ENCODE measurements around the gene KRT32.

Gene KRT32

GRCh38 chr17:41492351-41492750 is 25.2 kb upstream of the KRT32 start:
- no peak for DNase-seq

- DNase-seq: no peak
Observed at GRCh38 chr17:41491476-41491875, 24.3 kb upstream of the KRT32 start.

- no peak for DNase-seq
Observed at GRCh38 chr17:41490000-41490990, 23.1 kb upstream of the KRT32 start.

- DNase-seq: no peak
Observed at GRCh38 chr17:41489531-41489930, 22.3 kb upstream of the KRT32 start, which contains the start of gene KRT36. KRT36 (minus strand) TSS chr17:41489910; CDS start chr17:41489864, 46 bp downstream.

DNA sequence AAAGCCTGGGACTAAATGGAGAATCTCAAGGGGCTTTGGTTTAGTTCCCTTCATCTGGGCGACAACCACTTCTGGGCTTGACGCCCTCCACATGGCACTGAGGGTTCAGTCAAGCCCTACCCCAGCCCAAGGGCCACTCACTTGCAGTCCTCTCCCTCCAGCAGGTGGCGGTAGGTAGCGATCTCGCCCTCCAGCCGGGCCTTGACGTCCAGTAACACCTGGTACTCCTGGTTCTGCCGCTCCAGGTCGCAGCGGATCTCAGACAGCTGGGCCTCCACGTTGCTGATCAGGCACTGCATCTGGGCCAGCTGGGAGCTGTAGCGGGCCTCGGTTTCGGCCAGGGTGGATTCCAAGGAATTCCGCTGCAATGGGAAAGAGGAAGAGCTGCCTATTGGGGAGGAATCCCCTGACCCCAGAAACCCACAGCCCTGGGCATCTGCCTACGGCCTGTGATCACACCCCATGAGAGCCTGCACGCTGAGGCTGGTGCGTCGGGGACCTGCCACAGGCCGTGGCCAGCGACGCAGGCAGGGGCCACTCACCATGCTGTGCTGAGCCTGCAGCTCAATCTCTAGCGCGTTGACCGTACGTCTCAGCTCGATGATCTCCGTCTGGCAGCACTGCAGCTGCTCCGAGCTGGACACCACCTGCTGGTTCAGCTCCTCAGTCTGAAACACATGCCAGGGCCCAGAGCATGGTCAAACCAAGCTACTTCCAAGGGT is 19.8 kb upstream of the KRT32 start:
- DNase-seq: no peak

GRCh38 chr17:41486316-41486715 is 19.1 kb upstream of the KRT32 start:
- no peak for DNase-seq

- no peak for DNase-seq
Observed at GRCh38 chr17:41484920-41485904, 18.0 kb upstream of the KRT32 start.

DNA sequence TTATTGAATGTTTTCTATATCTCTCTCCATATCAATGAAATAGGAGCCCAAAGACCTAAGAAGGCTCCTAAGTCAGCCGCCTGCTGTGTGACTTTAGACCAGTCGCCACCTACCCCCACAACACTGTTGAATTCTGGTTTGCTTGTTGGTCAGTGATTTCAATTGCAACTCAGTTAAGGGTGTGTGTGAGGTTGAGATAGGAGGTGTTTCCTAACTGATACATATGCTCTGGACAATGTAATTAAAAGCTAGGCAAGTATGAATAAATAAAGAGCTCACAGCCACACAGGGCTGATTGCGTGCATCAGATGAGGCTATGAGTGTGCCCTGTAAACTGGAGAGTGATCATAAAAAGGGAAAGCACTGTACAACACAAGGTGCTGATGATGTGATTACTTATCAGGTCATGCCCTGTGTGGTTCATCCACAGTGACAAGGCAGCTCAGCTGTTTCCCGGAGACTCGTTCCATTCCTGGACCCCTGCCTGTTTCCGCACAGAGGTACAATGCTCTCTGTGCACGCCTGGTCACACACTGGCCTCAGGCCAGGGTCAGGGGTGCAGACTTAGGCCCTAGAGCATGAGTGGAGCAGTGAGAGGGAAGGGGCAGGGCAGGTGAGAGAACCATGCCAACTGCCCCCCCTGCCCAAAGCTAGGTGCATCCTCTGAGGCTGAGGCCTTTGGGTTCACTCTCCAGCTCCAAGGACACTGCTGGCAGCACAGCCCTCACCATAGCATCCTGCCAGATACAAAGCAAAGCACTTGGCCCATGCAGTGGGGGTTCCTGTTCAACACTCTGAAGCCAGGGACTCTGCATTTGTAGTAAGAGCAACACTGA is 17.0 kb upstream of the KRT32 start:
- DNase-seq: no peak

- no peak for DNase-seq
Observed at GRCh38 chr17:41483531-41483930, 16.3 kb upstream of the KRT32 start.

DNA sequence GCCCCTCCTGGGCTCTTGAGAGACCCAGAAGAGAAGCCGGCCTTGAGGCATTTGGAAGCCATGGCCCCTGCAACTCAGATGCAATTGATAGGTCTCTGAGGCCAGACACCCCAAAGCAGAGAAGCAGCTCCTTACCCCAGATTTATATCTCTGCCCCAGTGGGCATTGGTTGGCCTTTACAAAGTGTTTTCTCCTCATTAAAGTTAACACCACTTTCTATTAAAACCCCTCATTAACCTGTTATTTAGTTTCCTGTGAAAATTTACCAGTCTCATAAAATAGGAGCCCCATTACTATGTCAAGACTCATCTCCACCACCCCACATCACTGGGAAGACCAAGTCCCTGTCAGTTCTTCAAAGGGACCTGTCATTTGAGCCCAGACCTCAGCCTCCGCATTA is 13.8 kb upstream of the KRT32 start, which contains the start of gene KRT35:
Gene KRT35, minus strand, starts transcription at position 116 of the 400 bp plus-strand sequence. Its CDS starts 54 bp downstream, at position 62.
- DNase-seq: no peak

DNA sequence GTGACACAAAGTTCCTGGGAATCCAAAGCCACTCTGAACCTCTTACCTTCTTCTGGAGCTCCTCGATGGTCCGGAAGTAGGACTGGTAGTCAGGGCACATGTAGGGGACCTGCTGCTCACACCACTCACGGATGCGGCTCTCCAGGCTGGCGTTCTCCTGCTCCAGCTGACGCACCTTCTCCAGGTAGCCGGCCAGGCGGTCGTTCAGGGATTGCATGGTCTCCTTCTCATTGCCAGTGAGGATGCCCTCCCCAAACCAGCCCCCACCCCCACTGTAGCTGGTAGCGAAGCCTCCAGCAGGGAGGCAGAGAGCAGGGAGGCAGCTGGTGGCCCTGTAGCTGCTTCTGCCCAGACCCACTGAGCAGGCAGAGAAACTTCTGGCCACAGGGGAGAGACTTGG is 13.4 kb upstream of the KRT32 start:
- no peak for DNase-seq

DNA sequence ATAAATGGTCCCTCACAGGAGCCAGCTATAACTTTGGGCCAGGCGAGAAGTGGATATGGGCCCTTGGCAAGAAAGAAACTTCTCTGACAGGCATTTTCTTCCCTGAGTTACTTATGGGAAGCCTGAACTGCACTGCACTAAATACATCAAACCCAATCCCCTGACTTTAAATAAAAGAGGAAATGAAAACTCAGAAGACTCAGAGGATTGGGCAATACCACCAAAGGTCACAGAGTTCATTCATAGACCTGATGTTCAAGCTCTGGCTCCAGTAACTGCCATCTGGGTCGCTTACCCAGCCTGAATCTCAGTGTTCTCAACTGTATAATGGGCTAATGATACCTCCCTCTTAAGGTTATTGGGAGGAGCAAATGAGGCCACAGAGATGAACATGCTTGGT is 12.9 kb upstream of the KRT32 start:
- no peak for DNase-seq

DNA sequence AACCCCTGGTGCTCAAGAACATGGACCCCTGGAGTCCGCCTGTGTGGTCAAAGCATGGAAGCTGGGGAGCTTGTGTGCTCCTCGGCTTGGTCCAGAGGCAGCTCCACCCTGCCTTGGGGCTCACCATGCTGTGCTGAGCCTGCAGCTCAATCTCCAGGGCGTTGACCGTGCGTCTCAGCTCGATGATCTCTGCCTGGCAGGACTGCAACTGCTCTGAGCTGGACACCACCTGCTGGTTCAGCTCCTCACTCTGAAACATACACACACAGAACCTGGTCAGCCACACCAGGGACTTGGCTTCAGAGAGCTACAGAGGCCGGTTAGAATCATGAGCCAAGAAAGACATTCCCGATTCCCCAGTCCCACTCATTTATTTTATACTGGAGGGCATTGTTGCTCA is 11.1 kb upstream of the KRT32 start:
- no peak for DNase-seq

DNA sequence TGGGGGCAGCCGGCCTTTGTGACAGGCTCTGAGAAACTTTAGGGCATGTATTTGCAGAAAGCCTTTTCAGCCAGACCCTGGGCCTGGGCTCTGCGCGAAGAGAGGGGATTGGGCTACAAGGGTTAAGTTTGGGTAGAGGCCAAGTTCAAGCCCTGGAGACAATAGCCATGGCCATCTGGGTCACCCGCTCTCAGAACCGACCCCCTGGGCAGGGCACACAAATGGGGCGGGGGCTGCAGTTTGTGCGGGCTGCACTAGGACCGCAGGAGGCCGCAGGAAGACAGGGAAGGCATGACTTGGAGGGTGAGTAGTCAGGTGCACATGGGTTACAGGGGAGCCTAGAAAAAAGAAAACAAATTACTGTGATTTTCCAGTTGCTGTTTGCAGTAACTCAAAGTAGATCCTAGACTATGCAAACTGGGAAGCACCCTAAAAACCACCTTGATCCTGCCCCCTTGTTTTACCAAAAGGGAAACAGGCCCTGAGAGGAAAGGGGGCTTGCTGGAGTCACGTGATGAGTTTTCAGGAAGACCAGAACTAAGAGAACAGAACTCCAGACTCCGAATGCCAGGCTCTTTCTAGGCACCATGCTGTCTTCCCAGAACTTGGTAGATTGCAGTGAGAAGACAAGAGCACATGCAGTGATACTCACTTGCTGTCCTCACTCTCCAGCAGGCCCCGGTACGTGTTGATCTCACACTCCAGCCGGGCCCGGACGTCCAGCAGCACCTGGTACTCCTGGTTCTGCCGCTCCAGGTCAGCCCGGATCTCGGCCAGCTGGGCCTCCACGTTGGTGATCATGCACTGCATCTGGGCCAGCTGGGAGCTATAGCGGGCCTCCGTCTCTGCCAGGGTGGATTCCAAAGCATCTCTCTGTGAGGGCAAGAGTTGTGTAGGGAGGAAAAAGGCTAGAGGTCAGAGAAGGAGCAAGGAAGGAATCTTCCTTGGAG is 10.0 kb upstream of the KRT32 start:
- DNase-seq: no peak

DNA sequence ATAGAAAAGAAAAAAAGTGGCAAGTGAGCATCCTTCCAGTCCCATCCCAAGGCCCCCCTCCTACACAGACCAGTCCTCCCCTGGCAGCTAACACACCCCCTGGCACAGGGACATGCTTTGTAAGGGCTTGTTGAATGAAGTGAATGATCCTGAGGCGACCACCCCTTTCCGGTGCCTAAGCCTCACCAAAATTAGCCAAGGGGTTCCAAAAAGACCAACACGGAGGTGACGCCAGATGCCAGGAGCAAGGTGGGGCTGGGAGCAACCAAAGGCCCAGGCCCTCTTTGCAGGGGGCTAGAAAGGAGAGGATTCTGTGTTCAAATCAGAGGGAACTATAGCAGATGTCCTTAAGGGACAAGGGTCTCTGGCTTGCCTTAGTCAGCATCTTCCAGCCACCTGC is 8.2 kb upstream of the KRT32 start:
- no peak for DNase-seq

DNA sequence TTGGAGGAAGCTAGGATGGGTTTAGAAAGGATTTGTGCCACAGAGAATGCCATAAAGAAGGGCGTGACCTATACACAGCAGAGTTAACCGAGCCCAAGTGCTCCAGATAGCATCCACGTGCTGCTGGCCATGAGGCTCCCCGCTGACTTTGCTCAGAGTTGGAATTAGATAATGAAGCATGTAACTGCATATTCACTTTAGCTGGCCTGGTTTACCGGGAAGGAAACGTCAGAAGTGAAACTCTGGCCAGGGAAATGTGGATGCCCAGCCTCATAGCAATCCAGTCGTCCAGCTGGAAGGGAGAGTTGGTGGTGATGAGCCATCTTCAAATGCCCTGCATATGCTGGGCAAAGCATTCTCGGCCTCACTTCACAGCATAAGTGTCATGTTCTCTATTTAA is 7.7 kb upstream of the KRT32 start:
- no peak for DNase-seq

GRCh38 chr17:41468346-41468745 is 1.2 kb upstream of the KRT32 start:
- DNase-seq: no peak

DNA sequence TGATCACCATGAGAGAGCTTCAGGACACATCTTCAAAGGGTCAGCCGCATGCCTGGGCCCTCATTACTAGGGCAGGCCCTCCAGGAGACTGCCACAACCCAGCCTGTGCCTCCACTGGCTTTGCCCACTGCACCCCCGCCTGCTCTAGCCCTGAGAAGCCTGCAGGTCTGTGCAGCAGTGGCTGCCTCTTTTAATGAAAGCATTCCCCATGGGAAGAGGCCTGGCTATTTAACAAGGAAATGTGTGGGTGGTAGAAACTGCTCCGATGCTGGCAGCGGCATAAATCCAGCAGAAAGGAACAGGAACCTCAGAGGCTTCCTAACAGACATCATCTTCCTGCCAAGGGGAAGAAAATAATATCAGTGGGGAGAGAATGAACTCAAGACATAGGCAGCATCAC is 375 bp upstream of the KRT32 start:
- no peak for DNase-seq

DNA sequence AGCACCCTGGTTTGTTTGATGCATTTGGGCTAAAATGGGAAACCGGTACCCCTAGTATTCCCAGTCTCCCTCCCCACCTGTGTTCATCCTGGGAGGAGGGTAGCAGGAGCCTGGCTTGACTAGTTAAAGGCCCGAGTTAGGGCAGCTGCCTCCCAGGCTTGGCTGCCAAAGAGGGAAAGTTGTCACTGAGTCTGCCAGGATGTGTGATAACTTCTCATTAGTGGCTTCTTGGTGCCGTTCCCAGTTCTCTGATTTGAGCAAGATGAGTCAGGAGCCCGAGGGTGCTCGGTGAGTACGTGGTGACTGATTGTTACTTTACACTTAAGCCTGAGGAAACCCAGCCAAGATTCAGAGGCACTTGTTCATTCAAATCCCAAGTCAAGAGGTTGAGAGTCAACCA is 2.5 kb downstream of the KRT32 start:
- DNase-seq: no peak

DNA sequence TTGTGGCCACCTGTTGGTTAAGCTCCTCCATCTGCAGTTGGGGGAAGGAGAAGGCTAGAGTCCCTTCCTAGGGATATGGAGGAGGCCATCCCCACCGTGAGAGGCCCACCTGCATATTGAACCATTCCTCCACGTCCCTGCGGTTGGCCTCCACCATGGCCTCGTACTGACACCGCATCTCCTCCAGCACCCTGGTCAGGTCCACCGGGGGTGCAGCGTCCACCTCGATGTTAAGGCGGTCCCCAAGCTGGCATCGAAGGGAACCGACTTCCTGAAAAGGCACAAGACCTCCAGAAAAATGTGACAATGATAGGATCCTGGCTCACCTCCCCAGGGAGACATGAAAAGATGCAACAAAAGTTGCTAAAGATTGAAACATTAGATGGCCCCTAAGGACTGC is 3.0 kb downstream of the KRT32 start:
- DNase-seq: no peak

DNA sequence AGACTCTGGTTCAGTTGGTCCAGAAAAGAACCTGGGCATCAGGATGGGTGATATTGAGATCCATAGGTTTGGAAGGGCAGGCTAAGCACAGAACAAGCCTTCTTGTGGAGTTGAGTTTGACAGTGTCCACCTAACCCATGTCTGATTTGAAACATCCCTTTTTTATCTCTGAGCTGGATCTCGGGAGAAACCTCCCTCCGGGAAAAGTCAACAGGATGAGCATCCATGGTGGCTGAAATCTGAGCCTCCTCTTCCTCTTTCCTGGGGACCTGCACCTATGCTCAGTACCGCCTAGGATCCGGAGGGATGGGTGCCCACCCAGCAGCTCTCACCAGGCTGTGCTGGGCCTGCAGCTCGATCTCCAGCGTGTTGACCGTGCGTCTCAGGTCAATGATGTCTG is 3.4 kb downstream of the KRT32 start:
- DNase-seq: no peak
